Activated T-cell treated with anti-CD3 and anti-CD28 coated beads, Interleukin-2, amount 50 U/mL, for 4 hours (primary cell): ENCODE data around the gene TRMT112. TPM values are rescaled to one million over a fixed set of nuclear protein-coding genes. Genes with fewer than 3 reads are reported as not detected.

Source experiments
- ATAC-seq, 2 donors: fragments of 200-7000 bp; cut with Tn5 transposase; one replicate each; pipeline ENCODE4 v1.10.0; 2021
- DNase-seq: peaks from one replicate; pipeline ENCODE4 v3.0.0-alpha.2; 2020
- H3K27me3 Mint-ChIP-seq: one replicate; pipeline ENCODE4 v1.8.0; 2021; ENCODE audit warnings: low read depth, mixed read lengths
- H3K36me3 Mint-ChIP-seq: one replicate; pipeline ENCODE4 v1.8.0; 2022; ENCODE audit warnings: mixed read lengths; ENCODE audit not compliant: insufficient read depth
- H3K4me1 Mint-ChIP-seq: one replicate; pipeline ENCODE4 v1.8.0; 2021; ENCODE audit warnings: low read depth, mixed read lengths
- H3K4me3 Mint-ChIP-seq: one replicate; pipeline ENCODE4 v1.8.0; 2021; ENCODE audit warnings: mild to moderate bottlenecking, moderate library complexity, mixed read lengths
- H3K9me3 Mint-ChIP-seq: one replicate; pipeline ENCODE4 v1.8.0; 2021; ENCODE audit warnings: mixed read lengths
- total RNA-seq, 3 donors: library from RNA; stranded (reverse); gene quantifications; one replicate each; pipeline ENCODE4 v1.2.1, GENCODE V29; 2021

TRMT112 gene
- total RNA-seq, 3 donors from 2014 or later, result 432 to 461 (median 438) TPM

- Mint-ChIP-seq H3K27me3 (no peaks in the 10 kb centered on the region), H3K36me3 (peaks cover 4% of the 10 kb centered on the region), H3K9me3 (no peaks in the 10 kb centered on the region), H3K4me3 (no peak overlapping the region), H3K4me1 (peaks cover 22% of the 10 kb centered on the region)
- DNase-seq, result peak; percentile 47
- peak; percentile 16 to 19 for ATAC-seq
Observed at GRCh38 chr11:64355078-64355940, 38.0 kb upstream of the TRMT112 start.

GRCh38 chr11:64353715-64354506 is 36.6 kb upstream of the TRMT112 start:
- DNase-seq, result no peak
- Mint-ChIP-seq H3K27me3 (no peaks in the 10 kb centered on the region), H3K4me1 (peaks cover 13% of the 10 kb centered on the region), H3K36me3 (peaks cover 4% of the 10 kb centered on the region), H3K9me3 (no peaks in the 10 kb centered on the region), H3K4me3 (no peak overlapping the region)
- ATAC-seq, result no peak

GRCh38 chr11:64352995-64353714 is 35.8 kb upstream of the TRMT112 start:
- Mint-ChIP-seq H3K9me3 (no peaks in the 10 kb centered on the region), H3K27me3 (no peaks in the 10 kb centered on the region), H3K4me3 (no peak overlapping the region), H3K36me3 (peaks cover 4% of the 10 kb centered on the region), H3K4me1 (peaks cover 11% of the 10 kb centered on the region)
- DNase-seq, result no peak
- no peak for ATAC-seq

- Mint-ChIP-seq H3K36me3 (peaks cover 5% of the 10 kb centered on the region), H3K4me3 (no peak overlapping the region), H3K27me3 (no peaks in the 10 kb centered on the region), H3K9me3 (no peaks in the 10 kb centered on the region), H3K4me1 (peaks cover 4% of the 10 kb centered on the region)
- DNase-seq (no peak), ATAC-seq (no peak)
Observed at GRCh38 chr11:64352099-64352994, 35.0 kb upstream of the TRMT112 start.

GRCh38 chr11:64351136-64351631 is 33.8 kb upstream of the TRMT112 start:
- Mint-ChIP-seq H3K9me3 (no peaks in the 10 kb centered on the region), H3K4me1 (no peaks in the 10 kb centered on the region), H3K4me3 (no peak overlapping the region), H3K27me3 (no peaks in the 10 kb centered on the region), H3K36me3 (peaks cover 5% of the 10 kb centered on the region)
- DNase-seq (no peak), ATAC-seq (no peak)

- H3K4me1 Mint-ChIP-seq, result peaks cover 3% of the 10 kb centered on the region
- peaks cover 10% of the 10 kb centered on the region for H3K36me3 Mint-ChIP-seq
- no peaks in the 10 kb centered on the region for H3K27me3 Mint-ChIP-seq
- H3K4me3 Mint-ChIP-seq, result no peak overlapping the region
- ATAC-seq (no peak), DNase-seq (no peak)
- no peaks in the 10 kb centered on the region for H3K9me3 Mint-ChIP-seq
Observed at GRCh38 chr11:64349404-64349803, 32.0 kb upstream of the TRMT112 start.

GRCh38 chr11:64349025-64349387 is 31.6 kb upstream of the TRMT112 start:
- ATAC-seq (no peak), DNase-seq (no peak)
- H3K36me3 Mint-ChIP-seq, result peaks cover 10% of the 10 kb centered on the region
- peaks cover 3% of the 10 kb centered on the region for H3K4me1 Mint-ChIP-seq
- no peaks in the 10 kb centered on the region for H3K27me3 Mint-ChIP-seq
- H3K4me3 Mint-ChIP-seq, result no peak overlapping the region
- no peaks in the 10 kb centered on the region for H3K9me3 Mint-ChIP-seq

- peaks cover 10% of the 10 kb centered on the region for H3K36me3 Mint-ChIP-seq
- DNase-seq (no peak), ATAC-seq (no peak)
- H3K4me1 Mint-ChIP-seq, result peaks cover 3% of the 10 kb centered on the region
- no peak overlapping the region for H3K4me3 Mint-ChIP-seq
- no peaks in the 10 kb centered on the region for H3K27me3 Mint-ChIP-seq
- H3K9me3 Mint-ChIP-seq, result no peaks in the 10 kb centered on the region
Observed at GRCh38 chr11:64348383-64349024, 31.1 kb upstream of the TRMT112 start.

- no peak for ATAC-seq
- Mint-ChIP-seq H3K36me3 (peaks cover 10% of the 10 kb centered on the region), H3K9me3 (no peaks in the 10 kb centered on the region), H3K4me3 (no peak overlapping the region), H3K4me1 (peaks cover 3% of the 10 kb centered on the region), H3K27me3 (no peaks in the 10 kb centered on the region)
- no peak for DNase-seq
Observed at GRCh38 chr11:64347193-64347867, 30.0 kb upstream of the TRMT112 start.

GRCh38 chr11:64344787-64345186 is 27.4 kb upstream of the TRMT112 start:
- no peak for DNase-seq
- H3K4me3 Mint-ChIP-seq, result no peak overlapping the region
- H3K36me3 Mint-ChIP-seq, result peaks cover 12% of the 10 kb centered on the region
- H3K27me3 Mint-ChIP-seq, result no peaks in the 10 kb centered on the region
- no peak for ATAC-seq
- no peaks in the 10 kb centered on the region for H3K9me3 Mint-ChIP-seq
- H3K4me1 Mint-ChIP-seq, result peaks cover 18% of the 10 kb centered on the region

- H3K4me1 Mint-ChIP-seq, result peaks cover 27% of the 10 kb centered on the region
- H3K27me3 Mint-ChIP-seq, result no peaks in the 10 kb centered on the region
- no peak overlapping the region for H3K4me3 Mint-ChIP-seq
- ATAC-seq (no peak), DNase-seq (no peak)
- H3K9me3 Mint-ChIP-seq, result no peaks in the 10 kb centered on the region
- peaks cover 12% of the 10 kb centered on the region for H3K36me3 Mint-ChIP-seq
Observed at GRCh38 chr11:64343767-64344559, 26.6 kb upstream of the TRMT112 start.
